Activated CD4-positive, alpha-beta T cell treated with anti-CD3 and anti-CD28 coated beads, Interleukin-2, amount 50 U/mL, for 4 hours (primary cell): ENCODE data around the gene MRTO4.
A peak's percentile ranks its signal among the peaks of the same experiment; 100 is the strongest.
"Not testable (repeated sequence)": the region's sequence is repeated elsewhere in the genome, so short reads cannot be mapped to it uniquely, and the experiment has no call there.

ENCODE experiments used
- DNase-seq, 2 experiments: peaks; one replicate each; pipeline ENCODE4 v3.0.0-alpha.2; 2020

MRTO4 gene

DNA sequence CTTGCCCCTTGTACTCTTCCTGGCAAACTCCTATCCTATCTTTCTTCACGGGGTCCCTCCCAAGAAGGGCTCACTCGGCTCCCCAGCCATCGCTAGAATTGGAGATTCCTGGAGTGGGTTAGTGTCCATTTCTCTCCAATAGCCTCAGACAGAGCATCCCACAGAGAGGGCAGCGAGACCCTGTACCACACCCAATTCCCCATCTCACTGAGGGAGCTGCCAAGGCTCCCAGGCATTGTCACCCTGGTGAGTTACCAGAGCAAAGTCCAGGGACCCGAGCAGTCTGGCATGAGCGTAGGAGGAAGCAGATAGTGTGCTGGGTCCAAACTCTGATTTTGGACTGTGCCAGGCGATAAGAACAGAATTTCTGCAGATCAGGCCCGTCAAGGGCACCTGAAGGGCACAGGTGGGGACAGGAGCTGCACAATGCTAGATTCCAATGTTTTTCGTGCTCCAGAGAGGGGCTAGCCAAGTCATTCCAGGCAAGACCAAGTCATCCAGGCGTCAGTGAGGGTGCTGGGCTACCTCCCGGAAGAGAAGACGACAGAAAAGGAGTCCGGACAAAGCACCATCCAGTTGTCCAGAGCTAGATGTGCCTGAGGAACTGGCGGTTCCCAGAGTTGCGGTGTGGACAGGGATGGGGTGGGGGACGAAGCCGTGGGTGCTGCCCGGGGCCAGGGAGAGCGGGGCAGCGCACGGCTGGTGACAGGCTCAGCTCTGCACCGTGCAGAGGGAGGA, 21.7 kb downstream of the MRTO4 start:
- DNase-seq, result no peak

GRCh38 chr1:19273844-19274531, 22.4 kb downstream of the MRTO4 start:
- DNase-seq, result not testable (repeated sequence)

GRCh38 chr1:19274636-19275035, 23.0 kb downstream of the MRTO4 start:
- DNase-seq, result no peak

GRCh38 chr1:19283891-19284290, 32.3 kb downstream of the MRTO4 start:
- no peak for DNase-seq

DNA sequence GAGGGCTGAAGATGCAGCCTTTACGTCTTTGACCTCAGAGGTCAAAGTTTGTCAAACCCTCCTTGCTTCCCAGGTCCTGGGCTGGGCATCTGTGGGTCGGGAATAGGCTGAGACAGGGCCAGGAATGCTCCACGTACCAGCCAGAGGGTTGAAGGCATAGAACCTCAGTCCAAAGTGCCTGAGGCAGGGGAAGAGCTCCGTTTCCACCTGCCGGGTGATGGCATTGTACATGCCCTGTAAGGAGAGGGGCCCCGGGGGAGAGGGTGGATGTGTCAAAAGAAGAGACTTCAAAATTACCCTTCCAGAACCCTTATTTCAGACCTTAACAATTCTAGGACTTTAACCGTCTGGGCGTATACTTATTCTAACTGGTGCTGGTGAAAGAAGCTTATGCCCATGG, 33.3 kb downstream of the MRTO4 start:
- no peak for DNase-seq

DNA sequence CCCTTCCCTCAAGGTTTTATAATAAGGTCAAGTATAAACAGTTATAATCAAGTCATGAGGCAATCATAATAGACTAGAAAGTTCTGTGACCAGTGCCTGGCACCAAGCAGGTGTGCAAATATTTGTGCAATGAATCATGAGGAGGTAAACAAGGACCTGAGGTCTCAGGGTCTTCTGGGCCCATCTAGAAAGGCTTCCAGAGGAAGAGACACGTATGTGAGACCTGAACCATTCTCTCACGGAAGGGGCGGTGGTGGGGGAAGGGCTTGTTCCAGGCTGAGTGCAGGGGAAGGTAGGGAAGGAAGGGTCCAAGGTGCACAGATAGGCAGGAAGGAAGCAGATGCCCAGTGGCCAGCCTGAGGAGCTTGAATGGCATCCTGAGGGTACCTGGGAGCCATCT, 33.8 kb downstream of the MRTO4 start:
- DNase-seq, result not testable (repeated sequence)

- not testable (repeated sequence) for DNase-seq
These were observed 34.2 kb downstream of the MRTO4 start for GRCh38 chr1:19285807-19286206.

GRCh38 chr1:19287436-19288185, 36.0 kb downstream of the MRTO4 start:
- DNase-seq, result no peak

DNA sequence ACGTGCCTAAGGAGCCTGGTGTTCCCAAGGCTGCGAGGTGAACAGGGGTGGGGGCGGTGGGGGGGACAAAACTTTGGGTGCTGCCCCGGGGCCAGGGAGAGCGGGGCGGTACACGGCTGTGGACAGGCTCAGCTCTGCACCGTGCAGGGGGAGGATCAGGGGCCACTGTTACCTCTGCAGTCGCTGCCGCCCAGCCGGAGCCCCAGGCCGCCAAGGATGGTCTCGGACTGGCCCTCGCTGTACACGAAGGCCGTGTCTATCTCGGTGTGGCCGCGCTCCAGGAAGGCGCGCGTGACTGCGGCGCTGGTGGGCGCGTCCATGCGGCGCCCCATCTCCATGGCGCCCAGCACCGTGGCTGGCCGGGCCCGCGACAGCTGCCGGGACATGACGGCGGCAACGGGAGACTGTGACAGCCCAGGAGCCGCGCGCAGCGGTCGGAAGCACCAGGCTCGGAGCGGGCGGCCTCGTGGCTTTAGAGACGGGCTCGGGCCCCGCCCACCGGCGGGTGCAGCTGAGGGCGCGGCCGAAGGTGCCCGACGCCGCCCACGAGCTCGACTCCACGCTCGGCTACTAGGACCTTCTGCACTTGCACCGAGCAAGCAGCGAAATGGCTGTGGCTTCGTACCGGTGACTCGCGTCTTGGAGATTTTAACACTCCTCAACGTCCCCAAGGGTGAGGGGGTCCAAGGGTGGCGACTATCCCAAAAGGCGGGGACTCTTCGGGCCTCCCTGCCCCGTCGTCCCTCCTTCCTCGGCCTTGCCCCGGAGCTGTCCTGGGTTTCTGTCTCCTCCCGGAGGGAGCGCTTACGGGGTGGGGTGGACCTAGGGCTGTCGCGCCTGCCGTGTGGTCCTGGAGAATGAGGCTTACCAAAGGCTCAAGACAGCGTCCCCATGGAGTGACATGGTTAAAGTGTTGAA, 37.0 kb downstream of the MRTO4 start, which contains the start of gene AKR7A3:
Gene AKR7A3, minus strand, starts transcription at position 447 of the 918 bp plus-strand sequence. Its CDS starts 61 bp downstream, at position 386.
- DNase-seq, result peak; percentile 44 to 50

DNA sequence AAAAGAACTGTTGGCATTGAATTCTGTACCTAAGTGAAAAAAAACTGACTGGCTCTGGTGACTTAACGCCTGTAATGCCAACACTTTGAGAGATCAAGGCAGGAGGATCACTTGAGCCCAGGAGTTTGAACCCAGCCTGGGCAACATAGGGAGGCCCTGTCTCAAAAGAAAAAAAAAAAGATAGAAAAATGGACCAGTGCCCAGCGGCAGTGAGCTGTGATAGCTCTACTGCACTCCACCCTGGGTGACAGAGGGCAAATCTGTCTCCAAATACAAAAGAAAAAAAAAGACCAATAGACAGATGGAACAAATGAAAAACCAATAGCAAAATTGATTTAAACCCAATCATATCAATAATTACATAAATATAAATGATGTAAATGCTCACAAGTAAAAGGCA, 37.6 kb downstream of the MRTO4 start:
- no peak for DNase-seq

DNA sequence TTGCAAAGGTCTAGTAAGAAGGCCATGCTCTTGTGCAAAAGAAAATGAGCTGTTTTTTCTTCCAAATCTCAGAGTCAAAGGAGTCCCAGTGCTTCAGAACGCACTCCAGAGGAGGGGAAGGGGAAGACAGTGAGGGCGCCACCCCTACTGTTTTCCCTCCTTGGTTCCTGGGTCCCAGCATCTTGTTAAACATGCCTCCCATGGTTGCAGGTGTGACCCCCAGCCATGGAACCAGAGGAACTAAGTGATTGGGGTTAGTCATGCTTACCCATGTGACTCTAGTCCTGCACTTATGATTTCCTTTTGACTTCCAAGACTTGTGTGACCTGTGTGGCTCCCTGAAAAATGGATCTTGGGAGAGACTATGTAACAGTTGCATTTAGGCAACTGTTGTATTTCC, 43.0 kb downstream of the MRTO4 start:
- DNase-seq, result no peak

- DNase-seq, result no peak
These were observed 48.6 kb downstream of the MRTO4 start for GRCh38 chr1:19300211-19300610.

DNA sequence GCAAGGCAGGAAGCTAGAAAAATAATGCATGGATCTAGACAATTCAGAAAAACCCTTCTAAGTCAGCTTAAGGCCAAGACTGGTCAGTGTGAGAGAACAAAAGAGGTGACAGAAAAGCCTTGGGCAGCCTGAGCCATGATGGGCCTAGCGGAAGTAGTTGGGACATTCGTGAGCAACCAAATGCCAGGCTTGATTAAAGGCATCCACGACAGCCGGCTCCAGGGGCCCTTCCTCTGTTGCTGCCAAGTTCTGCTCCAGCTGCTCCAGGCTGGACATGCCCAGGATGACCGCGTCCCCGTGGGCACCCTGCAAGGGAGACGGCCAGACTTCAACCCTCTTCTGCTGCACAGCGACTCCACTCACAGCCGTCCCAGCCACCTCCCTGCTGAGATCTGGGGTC, 52.5 kb downstream of the MRTO4 start:
- not testable (repeated sequence) for DNase-seq

DNA sequence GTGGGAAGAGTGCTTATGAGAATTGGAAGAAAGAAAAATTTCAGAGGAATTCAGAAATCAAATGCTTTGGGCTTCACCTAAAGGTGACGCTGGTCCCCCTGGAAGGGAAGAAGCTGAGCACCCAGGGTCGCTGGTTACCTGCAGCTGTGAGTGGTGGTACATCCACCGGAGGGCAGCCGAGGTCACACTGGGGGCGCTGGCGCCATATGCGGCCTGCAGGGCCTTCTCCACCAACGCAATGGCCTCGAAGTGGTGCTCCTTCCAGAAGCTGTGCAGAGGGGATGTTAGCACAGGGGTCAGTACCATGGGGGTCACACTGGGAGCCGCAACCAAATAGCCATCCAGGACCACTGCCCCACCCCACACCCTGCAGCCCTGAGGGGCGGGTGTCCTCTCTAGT, 54.3 kb downstream of the MRTO4 start:
- DNase-seq, result no peak

DNA sequence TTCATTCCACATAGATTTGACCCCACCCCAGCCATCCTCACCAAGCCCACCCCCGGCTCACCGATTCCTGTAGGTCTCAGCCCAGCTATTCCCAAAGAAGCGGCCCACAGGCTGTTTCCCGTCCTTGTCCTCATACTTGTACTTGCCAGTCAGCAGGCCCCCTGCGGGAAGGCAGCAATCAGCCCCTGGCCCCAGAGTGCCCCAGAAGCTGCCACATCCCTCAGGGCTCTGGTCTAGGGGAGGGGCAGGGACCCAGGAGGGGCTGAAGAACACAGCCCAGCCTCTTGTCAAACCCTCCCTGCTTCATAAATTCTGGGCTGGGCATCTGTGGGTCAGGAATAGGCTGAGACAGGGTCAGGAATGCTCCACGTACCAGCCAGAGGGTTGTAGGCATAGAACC, 55.3 kb downstream of the MRTO4 start:
- DNase-seq, result no peak

GRCh38 chr1:19307794-19308508, 56.3 kb downstream of the MRTO4 start:
- DNase-seq, result no peak

GRCh38 chr1:19308509-19308907, 56.9 kb downstream of the MRTO4 start:
- DNase-seq, result no peak

GRCh38 chr1:19309123-19309813, 57.7 kb downstream of the MRTO4 start:
- no peak for DNase-seq
